Psoas muscle (tissue), 8 donors: ENCODE measurements around the gene HTR1D. TPM values are rescaled to one million over a fixed set of nuclear protein-coding genes. Genes with fewer than 3 reads are reported as not detected.
"Not testable (repeated sequence)": the region's sequence is repeated elsewhere in the genome, so short reads cannot be mapped to it uniquely, and the experiment has no call there.

Experiments
- ATAC-seq, 4 donors: fragments of 200-7000 bp; cut with Tn5 transposase; one replicate each; pipeline ENCODE4 v1.9.1; 2020; ENCODE audit warnings: moderate library complexity in 3 of 4, mild to moderate bottlenecking in 2 of 4
- DNase-seq, 2 donors: peaks; one replicate each; pipeline ENCODE4 v3.0.0-alpha.2; 2020
- H3K27ac ChIP-seq: fragments of 200-600 bp; one replicate; pipeline ENCODE4 v1.8.0; 2022
- H3K27me3 ChIP-seq, 3 donors: fragments of 200-600 bp in 1 of 3; one replicate each; pipeline versions ENCODE4 v1.6.1 to v1.8.0; 2013 to 2022; ENCODE audit warnings: low read length in 2 of 3, mild to moderate bottlenecking in 2 of 3, moderate library complexity in 1 of 3; ENCODE audit not compliant: insufficient read depth in 3 of 3
- H3K36me3 ChIP-seq, 2 donors: fragments of 200-600 bp in 1 of 2; one replicate each; pipeline versions ENCODE4 v1.6.1 to v1.8.0; 2013 to 2022; ENCODE audit warnings: low read depth in 1 of 2, mild to moderate bottlenecking in 1 of 2, moderate library complexity in 1 of 2; ENCODE audit not compliant: insufficient read depth in 1 of 2
- H3K4me1 ChIP-seq: fragments of 200-600 bp; one replicate; pipeline ENCODE4 v1.8.0; 2022
- H3K4me3 ChIP-seq: fragments of 200-600 bp; one replicate; pipeline ENCODE4 v1.8.0; 2022; ENCODE audit warnings: mild to moderate bottlenecking
- H3K9me3 ChIP-seq: fragments of 200-600 bp; one replicate; pipeline ENCODE4 v1.8.0; 2022
- WGBS, 3 donors: extraction: QIAGEN DNeasy Blood & Tissue Kit; methylation state at CpG; one replicate each; pipeline versions ENCODE4 v1.1.6 to v1.1.7; 2013; 5-methylcytosine and 5-hydroxymethylcytosine counted together
- intact Hi-C, 2 donors: fragments of 100-400 bp; cut with DNase I; formaldehyde crosslinking; loops; one replicate each; pipeline versions ENCODE4 v1.11.0 to v1.14.2; 2022
- polyA plus RNA-seq, 3 donors: library from polyadenylated mRNA; stranded (reverse); fragments of 200-250 nt; gene quantifications; one replicate each; pipeline ENCODE4 v1.2.3, GENCODE V29; 2013
- total RNA-seq, 4 donors: library from RNA; stranded (reverse); fragmentation: NEBNext Ultra II Directional in 2 of 4; extraction: Animal tissue kit (Norgen Biotek cat#: 25700) in 2 of 4; gene quantifications; one replicate each; pipeline versions ENCODE4 v1.2.1 to v1.2.4, GENCODE V29; 2021 to 2023
- TF ChIP-seq, protein P1 (sequence below): fragments of 200-600 bp; IDR thresholded peaks from one replicate; pipeline ENCODE4 v1.8.0; 2022; ENCODE audit warnings: antibody characterized with exemption
- donor health status: healthy with polysubstance abuse.
- donor health status: DM: no; HTN: no; CAD: no; lungs with moderate emphysema.
- donor health status: Bipolar disorder and iron deficiency.
- donor health status: healthy.
- donor health status: DM: yes; HTN: yes; CAD: no.
- donor health status: DM: no; HTN: no; CAD: no.
- donor health status: DM: no; HTN: no; CAD: no.
- donor health status: DM: yes; HTN: yes; CAD: no.

Gene HTR1D
- total and polyA plus RNA-seq, 7 donors = 0.03 to 0.06 TPM; not detected in 5

DNA sequence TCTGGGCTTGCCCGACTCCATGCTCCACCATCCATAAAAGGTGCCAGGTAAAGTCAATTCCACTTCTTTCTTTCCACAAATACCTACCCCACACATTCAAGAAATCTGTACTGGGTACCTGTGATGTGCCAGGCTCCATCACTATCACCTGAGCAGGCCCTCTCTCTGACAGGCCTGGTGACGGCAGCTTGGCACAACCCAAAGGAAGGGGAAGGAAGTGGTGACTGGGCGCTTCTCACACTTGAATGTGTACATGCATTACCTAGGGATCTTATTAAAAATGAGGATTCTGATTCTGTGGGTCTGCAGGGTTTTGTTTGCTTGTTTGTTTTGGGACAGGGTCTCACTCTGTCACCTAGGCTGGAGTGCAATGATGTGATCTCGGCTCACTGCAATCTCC is 7.5 kb downstream of the HTR1D start:
- Histone ChIP-seq H3K9me3 (no peaks in the 10 kb centered on the region), H3K27ac (no peak overlapping the region), H3K4me3 (no peak overlapping the region), H3K36me3 (no peaks in the 10 kb centered on the region), H3K27me3 (peaks cover 0 to 20% (median 0%) of the 10 kb centered on the region in 3 donors), H3K4me1 (no peaks in the 10 kb centered on the region)
- intact Hi-C loops = no loop called here
- WGBS, 3 donors = 70 to 79% (median 77%) methylated on average over 4 of the region's 4 CpGs
- DNase-seq (no peak), ATAC-seq (no peak)
- TF ChIP-seq, protein P1, sequence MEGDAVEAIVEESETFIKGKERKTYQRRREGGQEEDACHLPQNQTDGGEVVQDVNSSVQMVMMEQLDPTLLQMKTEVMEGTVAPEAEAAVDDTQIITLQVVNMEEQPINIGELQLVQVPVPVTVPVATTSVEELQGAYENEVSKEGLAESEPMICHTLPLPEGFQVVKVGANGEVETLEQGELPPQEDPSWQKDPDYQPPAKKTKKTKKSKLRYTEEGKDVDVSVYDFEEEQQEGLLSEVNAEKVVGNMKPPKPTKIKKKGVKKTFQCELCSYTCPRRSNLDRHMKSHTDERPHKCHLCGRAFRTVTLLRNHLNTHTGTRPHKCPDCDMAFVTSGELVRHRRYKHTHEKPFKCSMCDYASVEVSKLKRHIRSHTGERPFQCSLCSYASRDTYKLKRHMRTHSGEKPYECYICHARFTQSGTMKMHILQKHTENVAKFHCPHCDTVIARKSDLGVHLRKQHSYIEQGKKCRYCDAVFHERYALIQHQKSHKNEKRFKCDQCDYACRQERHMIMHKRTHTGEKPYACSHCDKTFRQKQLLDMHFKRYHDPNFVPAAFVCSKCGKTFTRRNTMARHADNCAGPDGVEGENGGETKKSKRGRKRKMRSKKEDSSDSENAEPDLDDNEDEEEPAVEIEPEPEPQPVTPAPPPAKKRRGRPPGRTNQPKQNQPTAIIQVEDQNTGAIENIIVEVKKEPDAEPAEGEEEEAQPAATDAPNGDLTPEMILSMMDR = no peak

DNA sequence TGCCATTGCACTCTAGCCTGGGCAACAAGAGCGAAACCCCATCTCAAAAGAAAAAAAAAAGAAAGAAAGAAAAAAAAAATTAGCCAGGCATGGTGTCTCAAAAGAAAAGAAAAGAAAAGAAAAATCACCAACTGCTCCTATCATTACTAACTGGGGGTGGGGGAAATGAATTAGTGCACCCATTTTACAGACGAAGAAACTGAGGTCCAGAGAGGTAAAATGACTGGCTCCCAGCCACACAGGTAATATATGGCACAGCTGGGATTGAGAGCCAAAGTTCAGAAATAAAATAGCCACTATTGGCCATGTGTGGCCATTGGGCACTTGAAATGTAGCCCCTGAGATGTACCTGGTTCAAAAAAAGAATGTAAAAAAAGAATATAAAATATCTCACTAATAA is 8.8 kb downstream of the HTR1D start:
- WGBS, 3 donors = 81 to 91% (median 82%) methylated on average over 2 of the region's 2 CpGs
- Histone ChIP-seq H3K36me3 (no peaks in the 10 kb centered on the region), H3K4me3 (no peak overlapping the region), H3K4me1 (no peaks in the 10 kb centered on the region), H3K27me3 (peaks cover 0 to 14% (median 0%) of the 10 kb centered on the region in 3 donors), H3K27ac (no peak overlapping the region), H3K9me3 (no peaks in the 10 kb centered on the region)
- intact Hi-C loops = no loop called here
- no peak for ATAC-seq
- TF ChIP-seq, protein P1 = no peak
- no peak for DNase-seq

DNA sequence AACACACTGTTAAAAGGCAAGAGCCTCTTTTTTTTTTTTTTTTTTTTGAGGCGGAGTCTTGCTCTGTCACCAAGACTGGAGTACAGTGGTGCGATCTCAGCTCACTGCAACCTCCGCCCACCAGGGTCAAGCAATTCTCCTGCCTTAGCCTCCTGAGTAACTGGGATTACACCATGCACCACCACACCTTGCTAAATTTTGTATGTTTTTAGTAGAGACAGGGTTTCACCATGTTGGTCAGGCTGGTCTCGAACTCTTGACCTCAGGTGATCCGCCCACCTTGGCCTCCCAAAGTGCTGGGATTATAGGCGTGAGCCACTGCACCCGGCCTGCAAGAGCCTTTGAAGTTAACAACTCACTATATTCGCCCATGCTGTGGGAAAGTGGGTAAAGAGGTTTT is 9.6 kb downstream of the HTR1D start:
- H3K36me3 ChIP-seq, H3K4me1 ChIP-seq, H3K4me3 ChIP-seq, H3K9me3 ChIP-seq, ATAC-seq, DNase-seq, intact Hi-C loops, H3K27ac ChIP-seq: not testable (repeated sequence)
- H3K27me3 ChIP-seq = peaks cover 0 to 13% (median 0%) of the 10 kb centered on the region in 3 donors
- WGBS, 3 donors = 87 to 92% (median 91%) methylated on average over 8 of the region's 8 CpGs

DNA sequence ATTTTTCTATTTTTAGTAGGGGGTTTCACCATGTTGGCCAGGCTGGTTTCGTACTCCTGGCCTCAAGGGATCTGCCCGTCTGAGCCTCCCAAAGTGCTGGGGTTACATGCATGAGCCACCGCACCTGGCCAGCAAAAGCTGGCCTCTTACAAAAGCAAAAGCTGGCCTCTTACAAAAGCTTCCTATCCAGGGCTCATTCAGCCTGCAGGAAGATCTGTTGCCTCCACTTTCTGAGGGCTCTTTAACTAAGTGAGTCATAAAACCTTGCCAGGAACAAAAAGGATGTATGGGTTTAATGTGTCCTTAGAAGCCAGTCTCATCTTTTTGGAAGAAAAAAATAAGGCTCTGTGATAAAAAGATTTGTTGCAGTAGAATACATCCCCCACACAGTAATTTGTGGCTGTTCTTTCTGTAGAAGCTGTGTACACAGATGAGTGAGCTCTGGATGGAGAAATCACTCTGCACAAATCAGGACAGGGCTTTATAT is 15.0 kb downstream of the HTR1D start:
- H3K9me3 ChIP-seq = no peaks in the 10 kb centered on the region
- H3K4me1 ChIP-seq = no peaks in the 10 kb centered on the region
- H3K27me3 ChIP-seq = no peaks in the 10 kb centered on the region
- no peak overlapping the region for H3K27ac ChIP-seq
- DNase-seq (no peak), ATAC-seq (no peak)
- no peak overlapping the region for H3K4me3 ChIP-seq
- WGBS, 3 donors = 44 to 56% (median 49%) methylated on average over 3 of the region's 3 CpGs
- intact Hi-C loops = no loop called here
- TF ChIP-seq, protein P1 = no peak
- no peaks in the 10 kb centered on the region for H3K36me3 ChIP-seq

DNA sequence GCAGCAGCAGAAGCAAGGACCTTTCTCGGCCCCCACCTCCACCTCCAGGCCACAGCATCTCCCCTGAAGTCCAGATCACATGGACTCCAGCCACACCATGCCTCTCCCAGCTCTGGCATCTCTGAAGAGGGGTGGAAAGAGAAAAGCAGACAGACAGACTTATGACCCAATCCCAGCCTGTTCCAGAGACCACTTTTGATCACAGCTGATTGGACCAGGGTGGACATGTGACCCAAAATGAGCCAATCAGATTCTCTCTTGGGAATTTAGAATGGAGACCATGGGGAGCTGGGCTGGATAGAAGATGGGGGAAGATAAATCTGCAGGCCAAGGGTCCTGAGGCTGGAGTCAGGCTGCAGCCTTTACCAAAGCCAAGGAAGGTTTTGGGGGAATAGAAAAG is 16.4 kb downstream of the HTR1D start:
- no peaks in the 10 kb centered on the region for H3K27me3 ChIP-seq
- WGBS, 3 donors = 84 to 94% (median 91%) methylated on average over 1 of the region's 1 CpG
- no peaks in the 10 kb centered on the region for H3K9me3 ChIP-seq
- TF ChIP-seq, protein P1 = no peak
- no peak for DNase-seq
- ATAC-seq = no peak
- no peak overlapping the region for H3K27ac ChIP-seq
- no peak overlapping the region for H3K4me3 ChIP-seq
- intact Hi-C loops = no loop called here
- no peaks in the 10 kb centered on the region for H3K4me1 ChIP-seq
- H3K36me3 ChIP-seq = no peaks in the 10 kb centered on the region
